Measurements from ENCODE around the gene INTS1. TPM values are rescaled to one million over a fixed set of nuclear protein-coding genes. Genes with fewer than 3 reads are reported as not detected.

The INTS1 gene
- polyA plus RNA-seq, 12 donors: 23.9 to 55.2 (median 35.1) TPM; not detected in 1

DNA sequence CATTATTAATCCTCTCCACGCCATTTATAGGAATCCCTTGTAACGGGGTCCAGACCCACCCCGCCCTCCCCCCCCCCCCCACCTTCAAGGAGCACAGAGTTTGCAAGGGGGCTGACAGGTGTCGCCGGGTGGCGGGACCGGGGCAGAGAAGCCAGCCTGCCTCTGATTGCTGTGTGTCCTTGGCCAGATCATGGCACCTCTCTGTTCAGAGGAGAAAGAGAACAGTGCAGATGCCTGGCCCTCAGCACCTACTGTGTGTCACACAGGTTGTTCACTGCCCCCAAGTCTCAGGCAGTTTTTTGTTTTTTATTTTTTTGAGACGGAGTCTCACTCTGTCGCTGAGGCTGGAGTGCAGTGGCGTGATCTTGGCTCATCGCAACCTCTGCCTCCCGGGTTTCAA is 39.5 kb downstream of the INTS1 start:
- no peak for DNase-seq

DNA sequence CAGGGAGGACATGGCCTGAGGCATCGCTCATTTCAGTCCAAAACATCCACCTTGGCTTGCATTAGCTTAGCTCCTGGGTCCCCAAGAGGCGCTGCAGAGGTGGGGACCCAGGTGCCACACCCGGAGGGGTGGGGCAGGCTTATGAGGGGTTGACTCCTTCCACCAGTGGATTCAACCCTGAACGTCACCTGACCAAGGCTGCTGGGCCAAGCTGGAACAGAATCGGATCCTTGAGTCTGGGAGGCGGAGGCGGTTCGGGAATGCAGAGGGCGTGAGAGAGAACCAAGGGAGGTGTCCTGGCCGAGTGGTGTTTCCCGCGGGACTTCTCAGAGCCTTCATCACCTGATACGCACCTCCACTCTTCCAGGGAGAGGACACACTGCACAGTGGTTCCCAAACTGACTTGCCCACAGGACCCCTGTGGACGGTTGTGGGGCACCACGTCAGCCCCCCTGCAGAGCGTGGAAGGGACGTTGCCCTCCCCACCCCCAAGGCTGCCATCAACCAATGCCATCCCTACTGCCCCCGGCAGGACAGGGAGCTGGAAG is 40.4 kb downstream of the INTS1 start:
- DNase-seq: no peak

DNA sequence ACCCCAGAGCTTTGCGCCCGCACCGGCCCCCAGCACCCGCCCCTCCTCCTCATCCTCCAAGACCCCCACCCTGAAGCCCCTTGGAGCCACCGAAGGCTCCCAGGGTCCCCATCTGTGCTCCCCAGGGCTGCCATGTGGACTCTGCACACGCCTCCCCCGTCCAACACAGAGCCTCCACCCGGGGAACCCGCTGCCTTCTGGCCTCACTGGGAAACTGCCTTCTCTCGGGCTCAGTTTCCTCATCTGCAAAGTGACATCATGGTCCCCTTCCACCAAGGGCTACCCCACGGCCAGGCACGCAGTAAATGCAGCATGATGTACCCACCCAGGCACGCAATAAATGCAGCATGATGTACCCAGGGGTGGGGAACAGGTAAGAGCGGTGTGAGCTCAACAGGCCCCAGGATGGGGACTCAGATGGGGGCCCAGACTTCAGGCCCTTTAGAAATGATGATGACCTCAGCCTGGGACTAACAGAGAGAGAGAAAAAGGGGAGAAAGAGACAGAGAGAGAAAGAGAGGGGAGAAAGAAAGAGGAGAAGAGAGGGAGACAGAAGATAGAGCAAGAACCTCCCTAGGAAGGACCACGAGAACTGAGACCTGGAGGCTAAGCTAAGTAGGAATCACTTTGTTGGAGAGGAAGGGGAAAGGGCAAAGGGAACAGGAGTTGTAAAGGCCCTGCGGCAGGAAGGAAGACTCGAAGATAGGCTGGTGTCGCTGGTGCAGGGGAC is 42.4 kb downstream of the INTS1 start:
- no peak for DNase-seq

DNA sequence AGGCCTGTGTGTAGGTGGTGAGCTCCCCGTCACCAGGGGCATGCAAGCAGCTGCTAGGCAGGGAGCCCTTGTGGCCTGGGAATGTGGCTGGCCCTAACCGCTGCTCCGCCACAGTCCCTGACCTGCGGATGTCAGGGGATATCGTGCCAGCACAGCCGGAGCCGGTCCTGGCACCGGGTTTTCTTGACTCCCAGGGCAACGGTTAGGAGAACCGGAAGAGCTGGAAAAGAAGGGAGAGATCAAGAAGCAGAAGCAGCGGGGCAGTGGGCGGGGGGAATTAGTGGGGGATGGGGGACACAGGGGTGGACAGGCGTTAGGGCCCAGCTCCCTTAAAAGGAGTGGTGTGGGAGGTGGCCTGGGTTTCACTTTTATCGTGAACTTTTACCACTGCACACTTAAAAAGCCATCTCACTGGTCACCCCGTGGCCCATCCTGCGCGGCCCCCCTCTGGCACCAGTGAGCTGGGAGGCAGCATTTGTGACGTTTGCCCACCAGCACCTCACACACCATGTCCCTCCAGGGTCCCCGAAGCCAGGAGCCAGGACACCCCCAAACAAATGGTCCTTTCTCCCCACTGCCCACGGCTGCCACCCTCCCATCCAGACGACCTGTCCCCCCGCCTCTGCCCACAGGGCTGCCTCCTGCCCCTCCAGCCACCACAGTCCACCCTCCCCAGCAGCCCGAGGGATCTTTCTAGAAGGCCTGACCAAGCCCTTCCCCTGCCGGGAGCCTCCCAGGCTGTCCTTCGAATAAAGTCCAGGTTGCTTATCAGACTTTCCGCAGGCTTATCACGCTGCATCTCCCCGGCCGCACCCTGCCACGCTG is 43.2 kb downstream of the INTS1 start:
- no peak for DNase-seq

DNA sequence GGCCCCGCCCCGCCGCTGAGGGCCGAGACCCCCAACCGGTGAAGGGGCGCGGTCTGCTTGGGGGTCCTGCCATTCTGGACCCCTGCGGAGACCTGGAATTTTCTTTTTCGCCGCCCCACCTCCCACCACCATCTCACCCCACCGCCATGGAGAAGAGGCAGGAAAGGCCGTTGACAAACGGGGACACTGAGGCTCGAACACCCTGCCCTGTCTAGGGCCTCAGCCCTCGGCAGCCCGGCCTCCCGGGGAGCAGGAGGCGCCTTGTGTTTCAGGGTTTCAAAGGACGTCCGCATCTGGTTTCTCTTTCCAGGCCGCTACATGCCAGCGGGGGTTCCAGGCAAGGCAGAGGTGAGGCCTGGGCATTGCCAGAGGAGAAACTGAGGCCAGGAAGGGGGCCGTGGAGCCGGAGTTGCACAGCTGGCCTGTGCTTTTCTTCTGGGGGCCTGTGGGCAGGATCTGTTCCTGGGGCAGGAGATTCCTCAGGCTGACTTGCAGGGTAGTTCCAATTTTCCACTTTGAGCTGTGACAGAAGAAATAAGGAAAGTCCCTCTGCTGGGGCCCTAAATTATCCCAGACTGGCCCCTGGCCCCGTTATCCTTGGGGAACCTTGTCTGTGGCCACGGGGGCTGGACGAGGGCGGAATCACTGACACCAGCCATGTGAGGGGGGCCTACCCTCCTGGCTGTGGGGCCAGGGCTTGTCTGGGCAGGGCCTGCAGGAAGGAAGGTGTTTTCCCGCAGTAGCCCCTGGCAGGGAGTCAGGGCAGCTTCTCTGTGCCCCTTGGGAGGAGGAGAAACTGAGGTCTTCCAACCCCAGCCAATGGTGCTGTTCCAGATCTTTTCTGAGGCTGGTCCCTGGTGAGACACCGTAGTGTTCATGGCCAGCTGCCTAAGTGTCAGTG is 44.0 kb downstream of the INTS1 start:
- DNase-seq: peak; percentile 43

DNA sequence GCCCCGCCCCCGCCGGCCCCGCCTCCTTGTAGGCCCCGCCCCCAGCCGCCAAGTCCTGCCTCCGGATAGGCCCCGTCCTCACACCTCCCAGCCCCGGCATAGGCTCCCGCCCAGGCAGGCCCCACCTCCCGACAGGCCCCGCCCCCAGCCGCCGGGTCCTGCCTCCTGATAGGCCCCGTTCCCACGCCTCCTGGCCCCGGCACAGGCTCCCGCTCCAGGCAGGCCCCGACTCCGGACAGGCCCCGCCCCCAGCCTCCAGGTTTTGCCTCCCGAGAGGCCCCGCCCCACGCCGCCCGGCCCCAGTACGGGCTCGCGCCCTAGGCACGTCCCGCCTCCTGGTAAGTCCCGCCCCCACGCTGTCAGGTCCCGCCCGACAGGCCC is 44.7 kb downstream of the INTS1 start:
- DNase-seq: peak; percentile 95

DNA sequence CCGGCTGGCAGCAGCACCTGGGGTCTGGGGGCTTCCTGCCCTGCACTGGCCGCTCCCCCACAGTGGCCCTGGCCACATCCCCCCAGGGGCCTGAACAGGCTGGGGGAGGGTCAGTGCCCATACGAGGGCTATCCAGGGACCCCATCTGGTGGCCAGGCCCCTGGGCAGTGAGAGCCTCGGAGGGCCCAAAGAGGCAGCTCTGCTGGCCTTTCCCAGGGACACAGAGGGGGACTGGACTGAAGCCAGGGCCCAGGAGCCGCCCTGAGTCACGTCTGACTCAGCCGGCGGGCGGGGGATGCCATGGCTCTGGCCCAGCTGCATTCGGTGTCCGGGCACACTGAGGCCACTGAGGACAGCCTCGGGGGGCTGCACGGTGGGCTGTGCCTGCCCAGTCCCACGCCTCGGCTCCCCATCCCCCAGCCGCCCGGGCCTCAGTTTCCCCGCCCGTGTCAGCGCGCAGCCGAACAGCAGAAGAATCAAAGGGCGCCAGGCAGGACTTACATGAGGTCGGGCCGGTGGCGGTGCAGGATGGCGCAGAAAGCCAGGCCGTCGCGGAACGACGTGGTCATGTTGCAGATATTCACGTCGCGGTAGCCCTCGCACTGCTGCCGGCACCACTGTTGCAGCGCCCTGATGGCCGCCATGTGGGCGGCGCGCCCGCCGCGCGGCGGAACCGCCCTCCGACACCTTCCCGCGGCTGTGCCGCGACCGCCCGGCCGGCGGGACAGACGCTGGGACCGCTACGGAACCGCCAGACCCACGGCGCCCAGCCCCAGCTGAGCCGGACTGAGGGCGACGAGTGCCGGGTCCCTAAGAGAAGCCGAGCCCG is 45.3 kb downstream of the INTS1 start, which contains the start of gene MICALL2:
MICALL2 (minus strand) TSS at position 788 of the 829 bp plus-strand sequence; CDS start at position 644, 144 bp downstream.
- DNase-seq: no peak

DNA sequence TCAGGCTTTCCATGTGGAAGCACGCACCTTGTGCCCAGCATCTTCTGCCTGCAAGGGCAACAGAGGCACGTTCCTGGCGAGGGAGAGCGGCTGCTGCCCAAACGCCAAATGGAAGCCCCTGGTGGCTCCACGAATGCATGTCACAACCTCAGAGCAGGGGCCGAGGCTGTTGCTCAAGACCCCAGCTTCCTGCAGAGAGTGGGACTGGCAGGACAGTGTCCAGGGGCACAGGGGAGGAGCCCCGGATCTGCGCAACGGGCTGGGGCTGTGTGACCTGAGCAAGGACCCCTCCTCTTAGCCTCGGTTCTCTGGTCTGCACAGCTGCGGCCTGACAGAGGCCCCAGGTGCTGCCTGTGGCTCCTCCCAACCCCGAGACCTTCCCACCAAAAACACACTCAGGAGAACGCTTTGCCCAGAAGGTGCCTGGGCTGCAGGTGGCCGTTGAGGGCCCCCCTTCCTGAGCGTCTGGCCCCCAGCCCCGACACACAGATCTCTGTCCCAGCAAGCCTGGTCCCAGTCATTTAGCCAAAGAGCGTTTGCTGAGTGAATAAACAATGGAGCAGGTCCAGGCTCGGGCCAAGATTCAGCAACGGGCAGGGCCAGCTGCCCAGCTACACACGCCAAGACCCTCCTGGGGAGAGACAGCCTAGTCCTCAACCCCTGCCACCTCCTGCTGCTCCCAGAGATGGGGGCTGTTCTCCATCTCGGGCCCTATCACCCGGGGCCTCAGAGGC is 46.1 kb downstream of the INTS1 start:
- DNase-seq: no peak

DNA sequence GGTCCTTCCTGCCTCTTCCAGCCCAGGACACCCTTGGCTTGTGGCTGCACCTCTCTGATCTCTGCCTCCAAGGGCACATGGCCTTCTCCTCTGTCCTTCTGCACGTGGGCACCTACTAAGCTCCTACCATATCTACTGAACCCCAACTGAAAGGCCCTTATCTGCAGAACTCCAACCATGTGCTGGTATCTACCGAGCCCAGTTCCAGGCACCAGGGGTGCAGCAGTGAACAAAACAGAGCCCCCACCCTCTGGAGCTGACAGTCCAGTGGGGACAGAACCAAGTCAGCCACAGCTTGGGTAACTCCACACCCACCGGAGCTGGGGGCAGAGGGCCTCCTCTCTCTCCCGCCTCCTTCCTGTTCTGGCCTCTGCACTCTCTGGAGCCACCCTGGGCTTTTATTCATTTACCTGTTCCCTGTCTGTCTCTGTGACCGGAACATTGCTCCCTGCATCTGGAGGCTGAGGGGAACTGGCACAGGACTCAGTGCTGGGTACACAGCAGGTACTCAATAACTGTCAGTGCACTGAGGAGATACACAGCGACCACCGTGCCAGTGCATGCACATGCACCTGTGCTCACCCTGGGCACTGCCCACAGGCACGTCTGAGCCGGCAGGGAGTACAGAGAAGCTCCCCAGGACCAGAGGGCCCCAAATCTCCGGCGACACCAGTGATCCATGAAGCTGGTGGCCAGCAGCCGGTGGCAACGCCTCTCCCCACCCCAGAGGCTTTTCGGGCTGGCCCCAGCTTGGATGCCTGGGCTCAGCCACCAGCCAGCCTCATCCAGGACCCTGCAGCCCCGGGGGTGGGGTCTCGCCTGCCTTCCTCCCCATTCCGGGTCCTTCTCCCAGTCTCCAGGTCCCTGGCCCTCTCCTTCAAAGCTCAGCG is 46.9 kb downstream of the INTS1 start:
- DNase-seq: no peak

DNA sequence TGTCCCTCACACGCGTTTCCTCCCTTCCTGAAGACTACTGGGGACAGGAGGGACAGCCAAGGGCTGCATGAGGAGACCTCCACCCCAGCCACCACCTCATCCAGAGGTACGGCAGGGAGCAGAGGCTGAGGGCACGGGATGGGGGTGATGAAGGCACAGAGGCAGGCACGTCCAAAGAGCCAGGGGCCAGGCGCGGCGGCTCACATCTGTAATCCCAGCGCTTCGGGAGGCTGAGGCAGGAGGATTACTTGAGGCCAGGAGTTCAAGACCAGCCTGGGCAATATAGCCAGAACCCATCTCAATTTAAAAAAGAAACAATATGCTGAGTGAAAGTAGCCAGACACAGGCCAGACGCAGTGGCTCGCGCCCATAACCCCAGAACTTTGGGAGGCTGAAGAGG is 48.2 kb downstream of the INTS1 start:
- no peak for DNase-seq

DNA sequence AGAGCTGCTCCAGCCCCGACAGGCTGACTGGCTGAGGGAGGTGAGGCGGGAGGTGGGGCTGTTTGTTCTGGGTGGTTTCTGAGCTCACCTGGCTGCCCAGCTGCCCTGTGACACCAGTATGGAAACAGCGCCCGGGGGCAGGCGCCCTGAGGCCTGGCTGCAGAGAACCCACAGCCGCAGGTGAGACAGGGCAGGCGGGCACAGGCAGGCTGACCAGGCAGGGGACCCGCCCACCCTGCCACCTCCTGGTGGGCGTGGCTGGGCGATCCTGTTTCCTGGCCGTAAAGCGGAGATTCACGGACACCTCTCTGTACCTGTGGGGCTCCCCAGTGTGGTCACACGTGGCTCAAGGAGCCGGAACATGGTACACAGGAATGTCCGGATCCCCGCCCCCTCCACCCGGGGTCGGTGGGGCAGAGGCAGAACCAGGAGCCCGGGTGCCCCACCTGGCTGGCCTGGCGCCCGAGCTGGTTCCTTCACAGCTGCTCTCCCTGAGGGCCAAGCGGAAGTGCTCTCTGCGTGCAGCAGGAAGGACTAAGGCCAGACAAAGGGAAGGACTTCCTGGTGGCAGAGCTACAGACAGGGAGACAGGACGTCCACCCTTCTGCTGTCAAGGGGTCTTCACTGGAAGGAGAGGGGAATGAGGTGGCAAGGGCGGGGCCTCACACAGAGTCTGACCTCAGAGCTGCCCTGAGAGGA is 48.8 kb downstream of the INTS1 start:
- DNase-seq: no peak

DNA sequence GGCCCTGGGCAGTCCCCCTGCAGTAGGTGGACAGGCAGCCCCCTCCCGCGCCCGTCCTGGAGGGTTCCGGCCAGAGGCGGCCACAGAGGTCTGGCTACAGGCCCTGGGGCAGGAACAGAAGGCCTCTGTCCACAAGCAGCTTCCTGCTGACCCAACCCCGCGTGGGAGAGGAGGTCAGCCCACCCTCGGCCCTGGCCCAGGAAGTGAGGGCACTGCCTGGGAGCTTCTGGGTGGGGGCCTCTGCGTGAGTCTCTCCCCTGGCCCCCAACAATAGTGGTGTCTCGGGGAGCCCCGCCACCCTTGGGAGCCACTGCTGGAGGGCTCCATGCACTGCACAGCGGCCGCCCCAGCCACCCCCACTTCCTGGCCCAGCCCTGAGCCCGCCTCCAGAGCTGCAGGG is 49.6 kb downstream of the INTS1 start:
- no peak for DNase-seq

DNA sequence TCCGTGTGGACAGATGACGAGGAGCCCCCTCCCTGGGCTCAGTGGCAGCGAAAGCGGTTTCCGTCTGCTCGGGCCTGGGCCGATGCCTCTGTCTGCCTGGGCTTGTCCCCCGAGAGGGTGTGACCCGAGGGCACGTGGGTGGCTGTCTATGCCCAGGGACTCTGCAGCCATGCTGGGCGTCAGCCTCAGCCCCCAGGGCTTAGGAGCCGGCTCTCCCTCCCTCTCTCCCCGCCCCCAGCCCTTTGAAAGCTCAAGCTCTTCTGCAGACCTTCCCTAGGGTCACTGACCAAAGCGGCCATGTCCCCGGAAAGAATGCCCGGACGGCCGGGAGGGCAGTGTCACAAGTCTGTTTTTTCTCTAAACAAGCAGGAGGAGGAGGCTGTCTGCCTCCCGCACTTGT is 52.0 kb downstream of the INTS1 start:
- no peak for DNase-seq

DNA sequence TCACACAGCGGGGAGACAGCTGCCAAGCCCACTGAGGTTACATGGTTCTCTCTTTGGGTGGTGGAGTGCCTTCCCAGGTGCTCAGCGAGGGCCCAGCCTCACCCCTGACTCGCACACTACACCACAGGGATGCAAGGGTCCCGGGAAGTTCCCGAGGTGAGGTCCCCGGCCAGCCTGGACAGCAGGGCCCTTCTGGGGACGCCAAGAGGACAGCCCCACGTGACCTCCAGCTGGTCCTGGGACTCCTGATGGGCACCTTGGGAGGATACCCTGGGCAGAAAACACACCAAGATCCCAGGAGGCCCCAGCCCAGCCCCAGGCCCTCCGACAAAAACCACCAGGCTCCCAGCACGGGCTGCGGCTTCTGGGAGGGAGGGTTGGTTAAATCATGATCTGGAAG is 53.2 kb downstream of the INTS1 start:
- no peak for DNase-seq

DNA sequence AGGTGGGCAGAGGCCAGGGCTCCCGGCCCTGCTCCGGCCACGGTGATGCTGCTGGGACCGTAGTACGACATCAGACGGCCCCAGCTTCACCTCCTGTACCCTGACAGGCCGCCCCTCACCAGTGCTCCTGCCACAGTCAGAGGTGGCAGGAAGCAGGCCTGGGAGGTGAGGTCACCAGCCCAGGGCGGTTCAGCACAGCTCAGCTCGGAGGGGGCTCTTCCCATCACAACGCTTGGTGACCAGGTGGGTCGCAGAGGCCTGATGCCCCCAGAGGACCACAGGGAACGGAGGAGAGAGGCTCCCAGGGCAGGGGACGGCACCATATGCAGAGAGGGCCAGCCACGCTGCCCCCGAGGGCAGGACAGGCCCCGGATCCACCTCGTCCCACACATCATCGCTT is 53.8 kb downstream of the INTS1 start:
- DNase-seq: no peak

DNA sequence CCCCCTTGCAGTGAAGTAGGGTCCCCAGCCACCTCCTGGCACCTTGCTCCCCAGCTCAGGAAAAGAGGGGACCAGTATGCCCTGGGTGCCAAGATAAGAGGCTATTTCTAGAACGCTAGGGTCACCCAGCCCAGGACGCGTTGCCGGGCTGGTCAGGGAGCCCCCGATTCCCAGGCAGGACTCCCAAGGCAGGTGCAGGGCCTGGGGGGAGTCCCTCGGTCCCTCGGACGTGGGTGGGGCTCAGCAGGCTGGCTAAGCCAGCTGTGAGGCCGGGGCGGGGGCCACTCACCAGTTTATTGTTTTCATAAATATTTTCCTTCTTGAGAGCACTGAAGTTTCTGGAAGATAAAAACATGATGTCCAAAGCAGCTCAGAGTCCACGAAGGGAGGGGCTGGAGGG is 54.2 kb downstream of the INTS1 start:
- DNase-seq: no peak

DNA sequence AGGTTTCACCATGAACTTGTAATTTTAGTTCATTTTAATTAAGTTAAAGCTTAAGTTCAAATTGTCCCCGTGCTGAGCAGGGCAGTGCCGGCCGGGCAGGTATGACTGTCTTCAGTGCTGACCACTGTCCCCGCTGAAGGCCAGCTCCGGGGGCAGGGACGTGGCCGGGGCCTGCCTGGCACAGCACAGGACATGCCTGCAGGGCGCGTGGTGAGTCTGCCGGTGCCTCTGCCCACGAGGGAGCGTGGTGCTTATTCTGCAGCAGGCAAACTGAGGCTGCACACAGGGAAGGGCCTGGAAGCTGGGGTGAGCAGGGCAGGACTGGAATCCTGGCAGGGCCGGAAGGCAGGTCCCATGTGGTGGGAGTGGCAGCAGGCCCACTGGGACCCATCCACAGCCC is 54.7 kb downstream of the INTS1 start:
- DNase-seq: no peak

DNA sequence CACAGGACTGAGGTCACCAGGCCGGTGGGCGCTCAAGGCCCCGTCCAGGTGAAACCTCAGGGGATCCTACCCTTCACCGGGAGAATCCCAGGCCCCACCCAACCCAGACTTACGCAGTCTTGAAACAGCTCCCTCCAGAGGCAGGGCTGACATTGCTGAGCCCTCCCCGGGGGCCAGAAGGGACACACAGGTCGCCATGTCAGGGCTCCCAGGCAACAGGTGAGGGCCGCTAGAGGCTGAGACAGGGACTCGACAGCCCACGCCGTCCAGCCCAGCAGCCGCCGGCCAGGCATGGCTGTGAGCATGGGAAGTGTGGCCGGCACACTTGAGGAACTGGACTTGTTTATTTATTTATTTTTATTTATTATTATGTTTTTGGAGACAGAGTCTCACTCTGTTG is 55.2 kb downstream of the INTS1 start:
- no peak for DNase-seq

All from muscle of arm (tissue), 12 donors.